CD14-positive monocyte (primary cell): ENCODE measurements around the gene LOC128125822.
A peak's percentile ranks its signal among the peaks of the same experiment; 100 is the strongest.
"Not testable (repeated sequence)": the region's sequence is repeated elsewhere in the genome, so short reads cannot be mapped to it uniquely, and the experiment has no call there.

Source experiments
- DNase-seq, 3 donors: peaks; one replicate each; pipeline ENCODE4 v3.0.0-alpha.2; 2011 to 2022
- H2AFZ ChIP-seq: 2 replicates; pipeline ENCODE4 v1.6.0; 2012; ENCODE audit warnings: mild to moderate bottlenecking, low read depth, low read length, inconsistent platforms; ENCODE audit not compliant: insufficient read depth, poor library complexity, severe bottlenecking
- H3K27ac ChIP-seq, 2 donors: 1 replicate in 1 of 2; 2 replicates in 1 of 2; pipeline ENCODE4 v1.5.1; 2012 to 2013; ENCODE audit warnings: low read length in 2 of 2, control low read depth in 1 of 2, inconsistent platforms in 1 of 2, low read depth in 1 of 2, mild to moderate bottlenecking in 1 of 2
- H3K27me3 ChIP-seq, 2 donors: one replicate each; pipeline versions ENCODE4 v1.6.0 to v1.6.1; 2011 to 2013; ENCODE audit warnings: low read length in 2 of 2; ENCODE audit not compliant: control insufficient read depth in 2 of 2, insufficient read depth in 2 of 2
- H3K36me3 ChIP-seq, 2 donors: replicated peaks in 1 of 2; 1 replicate in 1 of 2; 2 replicates in 1 of 2; pipeline versions ENCODE4 v1.5.1 to v1.6.1; 2012 to 2013; ENCODE audit warnings: low read length in 2 of 2, control low read depth in 1 of 2, inconsistent platforms in 1 of 2, mild to moderate bottlenecking in 1 of 2; ENCODE audit not compliant: insufficient read depth in 2 of 2, control insufficient read depth in 1 of 2
- H3K4me1 ChIP-seq, 2 donors: 1 replicate in 1 of 2; 2 replicates in 1 of 2; pipeline versions ENCODE4 v1.5.1 to v1.6.1; 2012 to 2013; ENCODE audit warnings: low read length in 2 of 2, control low read depth in 1 of 2, inconsistent platforms in 1 of 2, mild to moderate bottlenecking in 1 of 2, moderate library complexity in 1 of 2; ENCODE audit not compliant: insufficient read depth in 2 of 2, control insufficient read depth in 1 of 2
- H3K4me2 ChIP-seq: replicated peaks from 2 replicates; pipeline ENCODE3; 2012; ENCODE audit warnings: low read length, moderate library complexity, mild to moderate bottlenecking; ENCODE audit not compliant: poor library complexity, severe bottlenecking; ENCODE audit errors: extremely low read depth
- H3K4me3 ChIP-seq, 3 experiments: fragments of 200-600 bp in 1 of 3; sonication (generic) in 1 of 3; replicated peaks in 1 of 3; 1 replicate in 2 of 3; 2 replicates in 1 of 3; pipeline ENCODE4 v1.5.1; 2011 to 2013; ENCODE audit warnings: low read length in 3 of 3, mild to moderate bottlenecking in 3 of 3, control low read depth in 2 of 3, low read depth in 2 of 3, inconsistent platforms in 1 of 3, moderate library complexity in 1 of 3
- H3K79me2 ChIP-seq: 2 replicates; pipeline ENCODE4 v1.6.0; 2012; ENCODE audit warnings: mild to moderate bottlenecking, control low read depth, inconsistent platforms, low read length, moderate library complexity; ENCODE audit not compliant: insufficient read depth
- H3K9ac ChIP-seq: 2 replicates; pipeline ENCODE4 v1.6.0; 2017; ENCODE audit warnings: low read length, mild to moderate bottlenecking; ENCODE audit not compliant: insufficient read depth, poor library complexity, severe bottlenecking
- H3K9me3 ChIP-seq, 2 donors: replicated peaks in 1 of 2; 1 replicate in 1 of 2; 2 replicates in 1 of 2; pipeline versions ENCODE4 v1.5.1 to v1.6.1; 2012 to 2013; ENCODE audit warnings: low read length in 2 of 2, control low read depth in 1 of 2; ENCODE audit not compliant: control insufficient read depth in 1 of 2, insufficient read depth in 1 of 2
- H4K20me1 ChIP-seq: 2 replicates; pipeline ENCODE4 v1.6.0; 2012; ENCODE audit warnings: mild to moderate bottlenecking, low read length, control low read depth, moderate library complexity; ENCODE audit not compliant: insufficient read depth
- H3K27ac Mint-ChIP-seq, 7 donors: one replicate each; pipeline ENCODE4 v1.8.0; 2020; ENCODE audit warnings: mild to moderate bottlenecking in 7 of 7, mixed read lengths in 7 of 7, moderate library complexity in 6 of 7, inconsistent platforms in 2 of 7
- H3K27me3 Mint-ChIP-seq, 3 donors: one replicate each; pipeline ENCODE4 v1.8.0; 2021 to 2022; ENCODE audit warnings: low read depth in 3 of 3, mild to moderate bottlenecking in 3 of 3, mixed read lengths in 3 of 3, moderate library complexity in 3 of 3, inconsistent platforms in 1 of 3
- H3K36me3 Mint-ChIP-seq, 2 donors: one replicate each; pipeline ENCODE4 v1.8.0; 2020; ENCODE audit warnings: mixed read lengths in 2 of 2, inconsistent platforms in 1 of 2, mild to moderate bottlenecking in 1 of 2
- H3K4me1 Mint-ChIP-seq: one replicate; pipeline ENCODE4 v1.8.0; 2020; ENCODE audit warnings: mild to moderate bottlenecking, mixed read lengths
- H3K4me3 Mint-ChIP-seq, 2 donors: one replicate each; pipeline ENCODE4 v1.8.0; 2020; ENCODE audit warnings: mild to moderate bottlenecking in 2 of 2, mixed read lengths in 2 of 2, moderate library complexity in 1 of 2
- H3K9me3 Mint-ChIP-seq, 7 donors: one replicate each; pipeline ENCODE4 v1.8.0; 2020 to 2022; ENCODE audit warnings: mixed read lengths in 7 of 7, mild to moderate bottlenecking in 6 of 7, moderate library complexity in 6 of 7, inconsistent platforms in 2 of 7
- WGBS: methylation state at CpG from one replicate; pipeline ENCODE4 v1.1.5; 2013; ENCODE audit warnings: missing lambda C conversion rate; ENCODE audit not compliant: insufficient coverage; 5-methylcytosine and 5-hydroxymethylcytosine counted together
- intact Hi-C, 2 donors: fragments of 100-400 bp; cut with micrococcal nuclease; formaldehyde crosslinking; loops; one replicate each; pipeline versions ENCODE4 v1.15.0 to v1.15.1; 2023
- TF ChIP-seq, protein P1 (sequence below): fragments of 200-600 bp; IDR thresholded peaks from one replicate; pipeline ENCODE4 v1.8.0; 2022; ENCODE audit warnings: antibody characterized with exemption, mild to moderate bottlenecking

Gene LOC128125822

DNA sequence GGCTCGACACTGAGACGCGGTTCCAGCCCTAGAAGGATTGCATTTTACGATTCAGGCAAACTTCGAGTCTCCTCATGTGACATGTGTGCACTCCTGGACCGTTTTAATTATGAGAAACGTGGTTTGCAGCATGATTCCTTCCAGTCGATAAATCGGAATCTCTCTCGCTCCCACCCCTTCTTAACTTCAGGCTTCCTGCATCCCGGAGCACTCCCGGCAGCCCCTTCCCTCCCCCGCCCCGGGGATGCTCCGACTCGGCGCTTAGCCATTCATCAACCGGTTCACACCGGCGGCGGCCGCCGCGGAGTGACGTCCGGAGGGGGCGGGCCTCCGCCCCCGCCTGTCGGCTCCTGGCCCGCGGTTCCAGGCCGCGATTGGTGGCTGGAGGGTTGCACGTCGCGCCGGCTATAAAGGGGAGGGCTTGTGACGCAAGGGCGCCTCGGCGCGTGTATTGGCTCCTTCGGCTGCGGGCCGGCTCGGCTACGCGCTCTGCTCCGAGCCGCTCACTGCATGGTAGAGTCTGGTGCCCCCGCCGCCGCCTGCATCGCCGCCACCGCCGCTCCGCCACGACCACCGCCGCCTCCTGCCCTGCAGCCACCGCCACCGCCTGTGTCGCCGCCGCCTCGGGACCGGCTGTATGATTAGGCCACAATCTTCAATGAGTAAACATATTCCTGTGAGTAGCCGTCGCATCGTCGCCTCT, at the start of gene LOC128125822, which contains the start of gene PTP4A1:
TSS of gene LOC128125822 (plus strand) at position 437 of the 703 bp plus-strand sequence.
TSS of gene PTP4A1 (plus strand) at position 437 of the 703 bp plus-strand sequence. CDS start 4,401 bp downstream, outside the sequence.
- H3K79me2 ChIP-seq, result peaks cover 48% of the 10 kb centered on the region
- no peaks in the 10 kb centered on the region for H3K9me3 ChIP-seq
- Mint-ChIP-seq H3K27me3 (peaks cover 0 to 8% (median 2%) of the 10 kb centered on the region in 3 donors), H3K27ac (peak within 1 kb of the TSS; percentile 93 to 98 (median 94)), H3K4me3 (peak within 1 kb of the TSS; percentile 93), H3K36me3 (peaks cover 11 to 12% of the 10 kb centered on the region in 2 donors), H3K4me1 (peaks cover 24% of the 10 kb centered on the region), H3K9me3 (peaks cover 0 to 2% (median 0%) of the 10 kb centered on the region in 7 donors)
- under 1% methylated on average over 73 of the region's 73 CpGs for WGBS
- peaks cover 9 to 11% of the 10 kb centered on the region in 2 donors for H3K36me3 ChIP-seq
- TF ChIP-seq, protein P1, sequence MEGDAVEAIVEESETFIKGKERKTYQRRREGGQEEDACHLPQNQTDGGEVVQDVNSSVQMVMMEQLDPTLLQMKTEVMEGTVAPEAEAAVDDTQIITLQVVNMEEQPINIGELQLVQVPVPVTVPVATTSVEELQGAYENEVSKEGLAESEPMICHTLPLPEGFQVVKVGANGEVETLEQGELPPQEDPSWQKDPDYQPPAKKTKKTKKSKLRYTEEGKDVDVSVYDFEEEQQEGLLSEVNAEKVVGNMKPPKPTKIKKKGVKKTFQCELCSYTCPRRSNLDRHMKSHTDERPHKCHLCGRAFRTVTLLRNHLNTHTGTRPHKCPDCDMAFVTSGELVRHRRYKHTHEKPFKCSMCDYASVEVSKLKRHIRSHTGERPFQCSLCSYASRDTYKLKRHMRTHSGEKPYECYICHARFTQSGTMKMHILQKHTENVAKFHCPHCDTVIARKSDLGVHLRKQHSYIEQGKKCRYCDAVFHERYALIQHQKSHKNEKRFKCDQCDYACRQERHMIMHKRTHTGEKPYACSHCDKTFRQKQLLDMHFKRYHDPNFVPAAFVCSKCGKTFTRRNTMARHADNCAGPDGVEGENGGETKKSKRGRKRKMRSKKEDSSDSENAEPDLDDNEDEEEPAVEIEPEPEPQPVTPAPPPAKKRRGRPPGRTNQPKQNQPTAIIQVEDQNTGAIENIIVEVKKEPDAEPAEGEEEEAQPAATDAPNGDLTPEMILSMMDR, result no peak
- H2AFZ ChIP-seq, result peak within 1 kb of the TSS; percentile 70
- H3K9ac ChIP-seq, result peak within 1 kb of the TSS; percentile 97
- H3K27ac ChIP-seq, result peak within 1 kb of the TSS; percentile 93
- intact Hi-C loops, result loop anchor here (2.0 to 10.0 kb wide), 4 partner anchors 63 to 235 kb away; partner anchors contain the start of gene PHF3 (in 1 of the 2)
- peak within 1 kb of the TSS; percentile 75 to 85 (median 85) for H3K4me3 ChIP-seq
- DNase-seq, result peak; percentile 96 to 97 (median 96)
- H3K4me2 ChIP-seq, result peak within 1 kb of the TSS; percentile 83
- H3K27me3 ChIP-seq, result peaks cover 0 to 14% of the 10 kb centered on the region in 2 donors
- peaks cover 21 to 28% of the 10 kb centered on the region in 2 donors for H3K4me1 ChIP-seq
- H4K20me1 ChIP-seq, result peaks cover 40% of the 10 kb centered on the region

GRCh38 chr6:63522911-63523287, 49.4 kb upstream of the LOC128125822 start:
- H4K20me1 ChIP-seq, H3K9ac ChIP-seq, H2AFZ ChIP-seq, H3K27ac Mint-ChIP-seq, H3K36me3 Mint-ChIP-seq, H3K27me3 Mint-ChIP-seq, H3K27me3 ChIP-seq, H3K36me3 ChIP-seq, H3K79me2 ChIP-seq, H3K4me3 Mint-ChIP-seq, H3K4me1 Mint-ChIP-seq, H3K4me3 ChIP-seq, H3K4me1 ChIP-seq, H3K4me2 ChIP-seq, DNase-seq, intact Hi-C loops, H3K9me3 ChIP-seq, H3K9me3 Mint-ChIP-seq, H3K27ac ChIP-seq: not testable (repeated sequence)
- WGBS, result 87% methylated on average over 4 of the region's 7 CpGs
